Muscle layer of colon (tissue), 2 donors: ENCODE data around the gene PDIA6.

Source experiments
- H3K27ac ChIP-seq: one replicate; pipeline ENCODE4 v1.7.0; 2013; ENCODE audit warnings: low read depth, mild to moderate bottlenecking, low read length, moderate library complexity
- H3K27me3 ChIP-seq, 2 donors: one replicate each; pipeline ENCODE4 v1.7.0; 2013; ENCODE audit warnings: low read length in 2 of 2, mild to moderate bottlenecking in 2 of 2; ENCODE audit not compliant: insufficient read depth in 2 of 2, control insufficient read depth in 1 of 2
- H3K36me3 ChIP-seq: one replicate; pipeline ENCODE4 v1.7.0; 2013; ENCODE audit warnings: mild to moderate bottlenecking, low read length; ENCODE audit not compliant: insufficient read depth
- H3K4me1 ChIP-seq: one replicate; pipeline ENCODE4 v1.7.0; 2013; ENCODE audit warnings: mild to moderate bottlenecking, low read length; ENCODE audit not compliant: insufficient read depth
- H3K4me3 ChIP-seq, 2 donors: one replicate each; pipeline ENCODE4 v1.7.0; 2013; ENCODE audit warnings: low read length in 2 of 2, low read depth in 1 of 2, mild to moderate bottlenecking in 1 of 2, moderate library complexity in 1 of 2
- H3K9ac ChIP-seq: one replicate; pipeline ENCODE4 v1.7.0; 2013; ENCODE audit warnings: low read length
- H3K9me3 ChIP-seq: one replicate; pipeline ENCODE4 v1.7.0; 2013; ENCODE audit warnings: mild to moderate bottlenecking, low read length
- donor health status: abdominal sarcoma.
- donor health status: Adenocarcinoma of cecum.

PDIA6 gene

GRCh38 chr2:10776231-10776977 lies 36.2 kb downstream of the PDIA6 start:
- no peak overlapping the region for H3K4me3 ChIP-seq
- no peak overlapping the region for H3K9ac ChIP-seq
- no peaks in the 10 kb centered on the region for H3K4me1 ChIP-seq
- H3K36me3 ChIP-seq, result peaks cover 5% of the 10 kb centered on the region
- no peak overlapping the region for H3K27ac ChIP-seq
- H3K27me3 ChIP-seq, result no peaks in the 10 kb centered on the region
- H3K9me3 ChIP-seq, result no peaks in the 10 kb centered on the region

- H3K27me3 ChIP-seq, result no peaks in the 10 kb centered on the region
- H3K27ac ChIP-seq, result no peak overlapping the region
- H3K36me3 ChIP-seq, result peaks cover under 1% of the 10 kb centered on the region
- no peaks in the 10 kb centered on the region for H3K9me3 ChIP-seq
- H3K9ac ChIP-seq, result no peak overlapping the region
- no peak overlapping the region for H3K4me3 ChIP-seq
- no peaks in the 10 kb centered on the region for H3K4me1 ChIP-seq
Measured at GRCh38 chr2:10775831-10776230, 36.8 kb downstream of the PDIA6 start.

- no peaks in the 10 kb centered on the region for H3K36me3 ChIP-seq
- H3K27ac ChIP-seq, result no peak overlapping the region
- no peak overlapping the region for H3K9ac ChIP-seq
- no peaks in the 10 kb centered on the region for H3K4me1 ChIP-seq
- no peaks in the 10 kb centered on the region for H3K9me3 ChIP-seq
- no peaks in the 10 kb centered on the region for H3K27me3 ChIP-seq
- no peak overlapping the region for H3K4me3 ChIP-seq
Measured at GRCh38 chr2:10775021-10775780, 37.4 kb downstream of the PDIA6 start.

- H3K36me3 ChIP-seq, result no peaks in the 10 kb centered on the region
- no peaks in the 10 kb centered on the region for H3K27me3 ChIP-seq
- no peaks in the 10 kb centered on the region for H3K9me3 ChIP-seq
- H3K4me1 ChIP-seq, result no peaks in the 10 kb centered on the region
- no peak overlapping the region for H3K4me3 ChIP-seq
- H3K9ac ChIP-seq, result no peak overlapping the region
- no peak overlapping the region for H3K27ac ChIP-seq
Measured at GRCh38 chr2:10774394-10774793, 38.2 kb downstream of the PDIA6 start.

- no peaks in the 10 kb centered on the region for H3K4me1 ChIP-seq
Measured at GRCh38 chr2:10773821-10774341, 38.7 kb downstream of the PDIA6 start.

GRCh38 chr2:10772868-10773215 lies 39.7 kb downstream of the PDIA6 start:
- Histone ChIP-seq H3K27ac (no peak overlapping the region), H3K4me1 (no peaks in the 10 kb centered on the region), H3K36me3 (no peaks in the 10 kb centered on the region), H3K9me3 (no peaks in the 10 kb centered on the region), H3K9ac (no peak overlapping the region), H3K4me3 (no peak overlapping the region), H3K27me3 (no peaks in the 10 kb centered on the region)

More at GRCh38 chr2:10773821-10774341, 38.7 kb downstream of the PDIA6 start:
- no peak overlapping the region for H3K4me3 ChIP-seq
- H3K36me3 ChIP-seq, result no peaks in the 10 kb centered on the region
- no peaks in the 10 kb centered on the region for H3K27me3 ChIP-seq
- H3K9me3 ChIP-seq, result no peaks in the 10 kb centered on the region
- H3K9ac ChIP-seq, result no peak overlapping the region
- no peak overlapping the region for H3K27ac ChIP-seq

GRCh38 chr2:10772201-10772867 lies 40.3 kb downstream of the PDIA6 start:
- H3K9me3 ChIP-seq, result no peaks in the 10 kb centered on the region
- no peak overlapping the region for H3K9ac ChIP-seq
- H3K36me3 ChIP-seq, result no peaks in the 10 kb centered on the region
- H3K27me3 ChIP-seq, result no peaks in the 10 kb centered on the region
- no peak overlapping the region for H3K4me3 ChIP-seq
- H3K4me1 ChIP-seq, result no peaks in the 10 kb centered on the region
- H3K27ac ChIP-seq, result no peak overlapping the region

- no peak overlapping the region for H3K27ac ChIP-seq
- H3K4me1 ChIP-seq, result no peaks in the 10 kb centered on the region
- H3K36me3 ChIP-seq, result no peaks in the 10 kb centered on the region
- no peak overlapping the region for H3K4me3 ChIP-seq
- no peaks in the 10 kb centered on the region for H3K9me3 ChIP-seq
- no peaks in the 10 kb centered on the region for H3K27me3 ChIP-seq
- H3K9ac ChIP-seq, result no peak overlapping the region
Measured at GRCh38 chr2:10771786-10772185, 40.8 kb downstream of the PDIA6 start.

GRCh38 chr2:10770956-10771750 lies 41.4 kb downstream of the PDIA6 start:
- Histone ChIP-seq H3K27me3 (no peaks in the 10 kb centered on the region), H3K4me3 (no peak overlapping the region), H3K36me3 (no peaks in the 10 kb centered on the region), H3K4me1 (no peaks in the 10 kb centered on the region), H3K9ac (no peak overlapping the region), H3K27ac (no peak overlapping the region), H3K9me3 (no peaks in the 10 kb centered on the region)

- Histone ChIP-seq H3K4me1 (no peaks in the 10 kb centered on the region), H3K27me3 (peaks cover 0 to 4% of the 10 kb centered on the region in 2 donors), H3K36me3 (no peaks in the 10 kb centered on the region), H3K4me3 (no peak overlapping the region), H3K27ac (no peak overlapping the region), H3K9me3 (no peaks in the 10 kb centered on the region), H3K9ac (no peak overlapping the region)
Measured at GRCh38 chr2:10768063-10768507, 44.5 kb downstream of the PDIA6 start.

- Histone ChIP-seq H3K36me3 (no peaks in the 10 kb centered on the region), H3K27ac (no peak overlapping the region), H3K4me1 (no peaks in the 10 kb centered on the region), H3K27me3 (peaks cover 0 to 5% of the 10 kb centered on the region in 2 donors), H3K4me3 (no peak overlapping the region), H3K9ac (no peak overlapping the region), H3K9me3 (no peaks in the 10 kb centered on the region)
Measured at GRCh38 chr2:10765914-10766313, 46.7 kb downstream of the PDIA6 start.
